Measurements from ENCODE around the gene ENTREP1.

DNA sequence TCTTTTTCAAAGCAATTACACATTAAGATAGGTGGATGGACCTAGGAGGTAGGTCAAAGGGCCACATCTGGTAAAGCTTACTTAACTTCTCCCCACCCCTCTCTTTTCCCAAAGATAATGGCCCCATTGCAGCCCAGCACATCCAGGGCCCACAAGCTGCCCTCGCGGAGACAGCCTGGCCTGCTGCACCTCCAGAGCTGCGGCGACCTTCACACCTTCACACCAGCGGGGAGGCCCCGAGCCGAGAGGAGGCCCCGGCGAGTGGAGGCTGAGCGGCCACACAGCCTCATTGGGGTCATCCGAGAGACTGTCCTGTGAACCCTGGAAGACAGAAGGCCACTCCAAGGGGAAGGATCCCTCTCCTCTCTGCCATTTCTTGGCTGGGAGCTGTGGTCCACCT, 66.5 kb downstream of the ENTREP1 start:
- TF ChIP-seq EZH2 (IDR thresholded peaks at IDR 0.05; ENCODE audit: low read depth), result no peak
- TF ChIP-seq, protein P1, sequence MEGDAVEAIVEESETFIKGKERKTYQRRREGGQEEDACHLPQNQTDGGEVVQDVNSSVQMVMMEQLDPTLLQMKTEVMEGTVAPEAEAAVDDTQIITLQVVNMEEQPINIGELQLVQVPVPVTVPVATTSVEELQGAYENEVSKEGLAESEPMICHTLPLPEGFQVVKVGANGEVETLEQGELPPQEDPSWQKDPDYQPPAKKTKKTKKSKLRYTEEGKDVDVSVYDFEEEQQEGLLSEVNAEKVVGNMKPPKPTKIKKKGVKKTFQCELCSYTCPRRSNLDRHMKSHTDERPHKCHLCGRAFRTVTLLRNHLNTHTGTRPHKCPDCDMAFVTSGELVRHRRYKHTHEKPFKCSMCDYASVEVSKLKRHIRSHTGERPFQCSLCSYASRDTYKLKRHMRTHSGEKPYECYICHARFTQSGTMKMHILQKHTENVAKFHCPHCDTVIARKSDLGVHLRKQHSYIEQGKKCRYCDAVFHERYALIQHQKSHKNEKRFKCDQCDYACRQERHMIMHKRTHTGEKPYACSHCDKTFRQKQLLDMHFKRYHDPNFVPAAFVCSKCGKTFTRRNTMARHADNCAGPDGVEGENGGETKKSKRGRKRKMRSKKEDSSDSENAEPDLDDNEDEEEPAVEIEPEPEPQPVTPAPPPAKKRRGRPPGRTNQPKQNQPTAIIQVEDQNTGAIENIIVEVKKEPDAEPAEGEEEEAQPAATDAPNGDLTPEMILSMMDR (conservative IDR thresholded peaks at IDR 0.05), result no peak
